ENCODE results near the gene GPRIN3. TPM values are rescaled to one million over a fixed set of nuclear protein-coding genes. Genes with fewer than 3 reads are reported as not detected.
"Not testable (repeated sequence)": the region's sequence is repeated elsewhere in the genome, so short reads cannot be mapped to it uniquely, and the experiment has no call there.

The GPRIN3 gene
- total RNA-seq, 1 donor from 2014 or later, result 42.3 TPM

- intact Hi-C loops (cut with micrococcal nuclease), result no loop called here
Observed at GRCh38 chr4:89222170-89222569, 85.4 kb downstream of the GPRIN3 start.

DNA sequence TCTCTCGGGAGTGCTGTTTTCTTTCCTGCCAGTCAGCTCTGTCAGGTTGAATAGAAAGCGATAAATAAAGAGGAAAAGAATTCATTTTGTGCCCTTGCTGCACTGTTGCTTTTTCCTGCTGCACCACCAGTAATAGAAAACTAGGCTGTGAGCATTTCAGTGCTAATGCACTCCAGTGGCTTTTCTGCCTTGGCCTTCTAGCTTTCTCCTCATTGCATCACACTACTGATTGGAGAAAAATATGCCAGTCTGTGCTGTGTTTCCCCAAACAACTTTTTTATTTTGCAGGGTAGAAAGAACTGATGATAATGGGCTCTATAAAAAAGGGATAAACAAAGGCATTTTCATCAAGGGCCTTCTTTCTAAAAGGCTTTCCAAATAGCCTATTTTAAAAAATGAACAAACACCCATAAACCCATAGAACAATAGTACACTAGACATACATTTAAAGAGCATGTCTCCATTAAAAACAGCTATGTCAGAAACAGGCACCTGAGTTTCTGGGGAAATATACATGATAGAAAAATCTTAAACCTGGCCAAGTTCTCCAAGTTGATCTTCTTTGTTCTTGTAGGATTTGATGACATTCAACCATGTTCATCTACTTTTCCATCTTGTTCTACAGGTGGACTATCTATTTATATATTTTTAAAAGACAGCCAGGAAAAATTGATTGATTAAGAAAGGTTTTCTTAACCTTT is 86.3 kb downstream of the GPRIN3 start:
- intact Hi-C loops (cut with micrococcal nuclease), result no loop called here

GRCh38 chr4:89218587-89218986 is 89.0 kb downstream of the GPRIN3 start:
- intact Hi-C loops (cut with micrococcal nuclease), result no loop called here

DNA sequence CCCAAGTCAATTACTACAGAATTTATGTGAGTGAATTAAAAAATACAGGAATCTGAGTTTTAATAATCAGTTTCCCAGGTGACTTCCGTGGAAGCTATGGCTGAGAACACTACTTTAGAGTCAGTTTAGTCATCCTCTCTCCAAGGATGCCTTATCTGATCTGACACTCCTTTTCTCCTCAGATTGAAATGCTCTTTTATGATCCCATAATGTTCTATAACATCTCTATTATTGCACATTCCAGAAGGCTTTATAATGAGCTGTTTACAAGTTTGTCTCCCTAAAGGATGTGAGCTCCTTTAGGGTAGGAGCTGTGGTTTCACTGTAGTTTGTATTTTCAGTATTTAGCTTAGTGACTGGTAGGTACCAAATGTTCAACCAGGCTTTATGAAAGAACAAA is 90.0 kb downstream of the GPRIN3 start:
- intact Hi-C loops (cut with micrococcal nuclease), result no loop called here

DNA sequence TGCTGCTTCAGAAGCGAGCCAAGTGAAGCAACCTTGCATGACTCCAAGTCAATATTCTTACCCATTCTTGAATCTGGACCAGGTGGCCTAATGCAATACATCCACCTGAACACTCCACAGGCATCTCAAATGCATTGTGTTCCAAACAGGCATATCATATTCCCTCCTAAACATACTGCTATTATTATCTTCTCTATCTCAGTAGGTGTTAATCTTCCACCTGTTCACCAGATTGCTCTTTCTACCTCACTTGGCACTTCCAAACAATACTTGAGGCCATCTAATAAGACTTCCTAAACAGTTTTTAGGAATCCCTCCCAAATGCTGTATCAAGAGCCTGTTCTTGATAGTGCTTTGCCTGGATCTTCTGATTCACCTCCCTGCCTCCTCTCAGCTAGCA is 90.7 kb downstream of the GPRIN3 start:
- intact Hi-C loops (cut with micrococcal nuclease), result no loop called here

- intact Hi-C loops (cut with micrococcal nuclease), result no loop called here
Observed at GRCh38 chr4:89216422-89216821, 91.2 kb downstream of the GPRIN3 start.

GRCh38 chr4:89215736-89216135 is 91.9 kb downstream of the GPRIN3 start:
- intact Hi-C loops (cut with micrococcal nuclease), result no loop called here

DNA sequence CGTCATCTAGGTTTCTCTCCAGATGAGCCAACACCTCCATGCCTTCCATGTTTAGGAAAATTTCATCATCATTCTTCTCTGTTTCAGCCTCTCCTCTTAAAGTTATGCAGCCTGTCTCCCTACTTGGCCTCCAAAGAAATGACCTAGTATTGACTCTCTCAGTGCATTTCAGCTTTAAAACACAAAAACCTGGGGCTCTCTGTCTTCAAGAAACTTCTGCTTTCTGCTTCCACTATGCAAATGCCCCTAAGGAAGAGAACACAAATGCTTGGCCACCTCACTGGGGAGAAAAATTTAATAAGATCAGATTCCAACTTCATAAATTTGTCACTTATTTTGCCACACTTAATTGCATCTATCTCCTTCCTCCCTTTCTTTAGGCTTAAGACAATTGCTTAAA is 93.3 kb downstream of the GPRIN3 start:
- intact Hi-C loops (cut with micrococcal nuclease), result no loop called here

GRCh38 chr4:89213382-89213701 is 94.3 kb downstream of the GPRIN3 start:
- intact Hi-C loops (cut with micrococcal nuclease), result no loop called here

DNA sequence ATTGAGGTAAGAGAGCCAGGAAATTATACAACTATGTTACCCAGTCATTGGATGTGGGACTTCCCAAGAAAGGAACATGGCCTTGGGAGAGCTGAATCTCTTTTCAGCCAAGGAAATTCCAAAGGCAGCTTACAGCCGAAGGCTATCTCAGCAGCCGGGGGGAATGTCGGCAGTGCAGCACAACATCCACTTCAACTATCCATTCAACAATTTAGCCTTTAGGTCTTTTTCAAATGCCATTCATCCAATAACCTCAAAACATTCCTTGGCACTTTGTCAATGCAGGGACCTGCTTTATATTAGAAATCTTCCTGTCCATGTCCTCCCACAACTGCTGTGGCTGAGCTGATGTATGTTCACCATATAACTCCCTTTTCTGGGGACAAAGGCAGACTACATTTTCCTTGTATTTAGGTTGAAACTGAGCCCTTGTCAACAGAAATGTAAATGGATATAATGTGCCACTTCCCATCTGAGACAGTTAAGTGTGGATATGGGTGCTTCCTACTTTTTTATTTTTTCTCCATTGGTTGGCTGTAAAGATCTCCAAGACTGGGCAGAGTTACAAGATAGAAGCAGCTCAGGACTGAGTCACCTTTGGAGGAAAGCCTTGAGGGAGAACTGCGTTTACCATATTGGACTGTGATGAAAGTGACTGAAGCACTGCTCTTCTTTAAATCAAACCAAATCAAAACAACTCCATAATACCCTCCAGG is 94.8 kb downstream of the GPRIN3 start:
- intact Hi-C loops (cut with micrococcal nuclease), result no loop called here

GRCh38 chr4:89204624-89205023 is 103.0 kb downstream of the GPRIN3 start:
- intact Hi-C loops (cut with micrococcal nuclease), result no loop called here

DNA sequence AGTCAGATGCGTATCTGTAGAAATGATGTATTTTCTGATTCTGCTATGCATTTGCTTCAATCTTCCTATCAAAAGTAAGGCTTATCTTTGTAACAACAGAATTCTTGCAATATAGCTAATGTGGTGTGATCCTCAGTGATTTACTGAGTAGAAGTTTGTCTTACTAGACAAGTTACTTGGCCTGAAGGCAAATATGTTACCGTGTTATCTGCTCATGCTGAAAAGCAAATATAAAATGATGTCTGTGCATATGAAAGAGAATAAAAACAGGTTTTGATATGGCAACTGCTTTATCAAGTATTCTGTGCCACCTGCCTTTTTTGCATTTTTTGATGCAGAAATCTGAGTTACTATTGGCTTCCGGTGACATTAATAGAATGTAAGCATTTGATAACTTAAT is 103.7 kb downstream of the GPRIN3 start:
- intact Hi-C loops (cut with micrococcal nuclease), result no loop called here

DNA sequence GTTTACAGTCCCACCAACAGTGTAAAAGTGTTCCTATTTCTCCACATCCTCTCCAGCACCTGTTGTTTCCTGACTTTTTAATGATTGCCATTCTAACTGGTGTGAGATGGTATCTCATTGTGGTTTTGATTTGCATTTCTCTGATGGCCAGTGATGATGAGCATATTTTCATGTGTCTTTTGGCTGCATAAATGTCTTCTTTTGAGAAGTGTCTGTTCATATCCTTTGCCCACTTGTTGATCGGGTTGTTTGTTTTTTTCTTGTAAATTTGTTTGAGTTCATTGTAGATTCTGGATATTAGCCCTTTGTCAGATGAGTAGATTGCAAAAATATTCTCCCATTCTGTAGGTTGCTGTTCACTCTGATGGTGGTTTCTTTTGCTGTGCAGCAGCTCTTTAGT is 108.2 kb downstream of the GPRIN3 start:
- intact Hi-C loops (cut with micrococcal nuclease), result not testable (repeated sequence)

GRCh38 chr4:89197920-89198319 is 109.7 kb downstream of the GPRIN3 start:
- intact Hi-C loops (cut with micrococcal nuclease), result no loop called here

GRCh38 chr4:89196745-89197144 is 110.9 kb downstream of the GPRIN3 start:
- intact Hi-C loops (cut with micrococcal nuclease), result no loop called here

GRCh38 chr4:89196056-89196674 is 111.4 kb downstream of the GPRIN3 start:
- intact Hi-C loops (cut with micrococcal nuclease), result no loop called here

DNA sequence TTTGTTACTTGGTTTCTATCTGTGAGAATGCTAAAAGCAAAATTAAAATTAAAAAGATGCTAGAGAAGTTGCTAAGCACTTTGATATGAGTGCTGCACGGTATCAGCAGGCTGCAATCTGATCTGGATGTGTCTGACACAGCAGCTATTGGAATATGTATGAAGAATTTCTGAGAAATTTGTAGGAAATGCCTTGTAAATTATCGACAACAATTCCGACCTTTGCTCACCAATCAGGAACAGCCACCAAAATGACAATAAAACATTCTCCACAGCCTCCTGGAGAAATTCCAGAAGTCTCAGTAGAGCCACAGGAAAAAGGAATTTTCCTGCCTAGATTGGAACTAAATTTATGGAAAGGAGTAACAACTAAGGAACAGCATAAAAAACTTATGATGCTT is 113.8 kb downstream of the GPRIN3 start:
- intact Hi-C loops (cut with micrococcal nuclease), result no loop called here

Other genes starting within 250 kb of the GPRIN3 start
- 5.7 and 6.0 TPM in 2 replicates for gene TIGD2, start 196.3 kb downstream of the GPRIN3 start, total RNA-seq

All from T-helper 2 cell treated with Interferon-gamma antibody and Interleukin-4, amounts not matched to agents 100 ng/mL and 5 ng/mL, for 36 hours (primary cell).